T-helper 17 cell (primary cell): ENCODE data around the gene KRIT1. TPM values are rescaled to one million over a fixed set of nuclear protein-coding genes. Genes with fewer than 3 reads are reported as not detected.

Experiments
- ATAC-seq: fragments of 150-1000 bp; cut with Tn5 transposase; 2 replicates; pipeline ENCODE4 v1.10.0; 2021; ENCODE audit warnings: mild to moderate bottlenecking, moderate library complexity
- DNase-seq, 3 donors: peaks; one replicate each; pipeline versions ENCODE4 v3.0.0 to v3.0.0-alpha.2; 2020 to 2021
- H3K9me3 ChIP-seq: one replicate; pipeline ENCODE4 v1.7.0; 2013; ENCODE audit warnings: low read length, mild to moderate bottlenecking; ENCODE audit not compliant: control insufficient read depth, poor library complexity, severe bottlenecking
- H3K27ac Mint-ChIP-seq: one replicate; pipeline ENCODE4 v1.8.0; 2022; ENCODE audit warnings: mild to moderate bottlenecking, moderate library complexity, mixed read lengths
- H3K27me3 Mint-ChIP-seq: one replicate; pipeline ENCODE4 v1.8.0; 2022; ENCODE audit warnings: mixed read lengths
- H3K36me3 Mint-ChIP-seq: one replicate; pipeline ENCODE4 v1.8.0; 2022; ENCODE audit warnings: low read depth, mixed read lengths
- H3K4me1 Mint-ChIP-seq: one replicate; pipeline ENCODE4 v1.8.0; 2022; ENCODE audit warnings: mild to moderate bottlenecking, mixed read lengths
- H3K4me3 Mint-ChIP-seq: one replicate; pipeline ENCODE4 v1.8.0; 2022; ENCODE audit warnings: mild to moderate bottlenecking, moderate library complexity, mixed read lengths
- total RNA-seq, 4 donors: library from RNA in 2 of 4; stranded (reverse) in 2 of 4; gene quantifications; one replicate each; pipeline ENCODE4 v1.2.3 and lab custom pipeline; 2022 to 2026

The KRIT1 gene
- total RNA-seq, 2 donors from 2014 or later = 41.1 to 58.3 TPM

DNA sequence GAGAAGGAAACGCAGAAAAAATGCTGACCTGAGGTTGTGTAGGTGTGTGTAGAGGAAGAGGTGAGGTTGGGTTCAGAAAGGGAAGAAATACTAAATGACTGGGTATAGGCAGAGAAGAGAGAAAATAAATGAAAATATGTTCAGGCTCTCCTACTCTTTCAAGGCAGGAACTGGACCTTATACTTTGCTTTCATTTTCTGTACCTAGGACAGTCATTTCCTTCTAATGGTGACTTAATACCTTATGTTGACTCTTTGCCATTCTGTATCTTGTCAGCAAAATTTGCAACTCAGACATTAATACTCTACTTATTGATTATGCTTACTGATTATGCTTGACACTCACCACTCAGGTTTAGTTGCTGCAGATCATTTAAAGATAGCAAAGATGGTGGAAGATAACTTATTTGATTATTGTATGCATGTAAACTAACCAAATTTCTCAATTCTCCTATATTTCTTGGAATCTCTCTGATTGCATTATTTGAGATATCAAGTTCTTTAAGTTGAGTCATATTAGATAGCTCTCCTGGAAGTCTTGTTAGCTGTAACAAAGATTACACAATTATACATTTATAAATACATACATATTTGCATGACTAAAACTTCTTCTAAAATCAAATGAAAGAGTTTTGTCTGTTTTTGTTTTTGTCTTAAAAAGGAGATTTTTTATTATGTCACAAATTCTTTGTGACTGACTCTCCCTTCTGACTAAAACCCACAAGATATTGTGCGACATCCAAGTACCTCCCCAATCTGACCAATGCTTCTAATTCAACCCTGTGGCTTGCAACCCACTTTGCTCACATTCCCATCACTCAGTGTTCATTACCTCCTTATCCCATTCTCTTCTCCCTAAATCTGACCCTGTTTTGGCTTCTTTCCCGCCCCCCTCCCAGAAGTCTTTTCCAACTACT, 86.8 kb downstream of the KRIT1 start:
- no peak overlapping the region for H3K27ac Mint-ChIP-seq
- H3K4me3 Mint-ChIP-seq = no peak overlapping the region
- peaks cover 39% of the 10 kb centered on the region for H3K27me3 Mint-ChIP-seq
- ATAC-seq = no peak
- peaks cover 6% of the 10 kb centered on the region for H3K4me1 Mint-ChIP-seq
- peaks cover 3% of the 10 kb centered on the region for H3K36me3 Mint-ChIP-seq
- H3K9me3 ChIP-seq = no peaks in the 10 kb centered on the region
- DNase-seq = no peak

DNA sequence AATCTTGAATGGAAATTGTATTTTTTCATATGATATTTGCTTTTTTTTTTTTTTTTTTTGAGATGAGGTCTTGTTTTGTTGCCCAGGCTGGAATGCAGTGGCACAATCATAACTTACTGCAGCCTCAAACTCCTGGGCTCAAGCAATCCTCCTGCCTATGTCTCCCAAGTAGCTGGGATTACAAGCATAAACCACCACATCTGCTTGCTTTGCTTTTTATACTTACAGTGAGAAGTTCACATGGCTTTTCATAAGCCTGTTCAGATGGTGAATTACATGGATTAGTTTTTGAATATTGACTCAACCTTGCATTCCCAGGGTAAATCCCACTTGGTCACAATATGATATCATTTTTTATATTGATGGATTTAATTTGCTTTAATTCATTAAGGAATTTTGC, 88.7 kb downstream of the KRIT1 start:
- Mint-ChIP-seq H3K4me1 (peaks cover 6% of the 10 kb centered on the region), H3K27me3 (peaks cover 32% of the 10 kb centered on the region), H3K27ac (no peak overlapping the region), H3K4me3 (no peak overlapping the region), H3K36me3 (peaks cover 3% of the 10 kb centered on the region)
- ATAC-seq = no peak
- DNase-seq = no peak
- H3K9me3 ChIP-seq = no peaks in the 10 kb centered on the region

DNA sequence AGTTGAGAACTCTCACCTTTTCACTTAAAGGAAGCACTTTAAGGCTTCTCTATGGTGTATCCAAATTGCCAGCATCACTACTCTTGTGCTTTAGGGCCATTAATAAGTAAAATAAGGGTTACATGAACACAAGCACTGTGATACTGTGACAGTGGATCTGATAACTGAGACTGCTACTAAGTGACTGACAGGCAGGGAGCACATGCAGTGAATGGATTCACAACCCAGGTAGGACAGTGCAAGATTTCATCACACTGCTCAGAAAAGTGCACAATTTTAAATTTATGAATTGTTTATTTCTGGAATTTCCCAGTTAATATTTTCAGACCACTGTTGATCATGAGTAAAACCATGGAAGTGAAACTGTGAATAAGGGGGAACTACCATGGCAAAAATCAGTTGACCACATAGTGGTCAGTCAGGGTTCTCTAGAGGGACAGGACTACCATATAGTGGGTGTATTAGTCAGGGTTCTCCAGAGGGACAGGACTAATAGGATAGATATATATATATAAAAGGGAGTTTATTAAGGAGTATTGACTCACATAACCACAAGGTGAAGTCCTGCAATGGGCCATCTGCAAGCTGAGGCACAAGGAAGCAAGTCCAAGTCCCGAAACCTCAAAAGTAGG, 90.5 kb downstream of the KRIT1 start:
- Mint-ChIP-seq H3K27ac (no peak overlapping the region), H3K27me3 (peaks cover 17% of the 10 kb centered on the region), H3K4me1 (peaks cover 6% of the 10 kb centered on the region), H3K36me3 (peaks cover 3% of the 10 kb centered on the region), H3K4me3 (no peak overlapping the region)
- DNase-seq (no peak), ATAC-seq (no peak)
- no peaks in the 10 kb centered on the region for H3K9me3 ChIP-seq

DNA sequence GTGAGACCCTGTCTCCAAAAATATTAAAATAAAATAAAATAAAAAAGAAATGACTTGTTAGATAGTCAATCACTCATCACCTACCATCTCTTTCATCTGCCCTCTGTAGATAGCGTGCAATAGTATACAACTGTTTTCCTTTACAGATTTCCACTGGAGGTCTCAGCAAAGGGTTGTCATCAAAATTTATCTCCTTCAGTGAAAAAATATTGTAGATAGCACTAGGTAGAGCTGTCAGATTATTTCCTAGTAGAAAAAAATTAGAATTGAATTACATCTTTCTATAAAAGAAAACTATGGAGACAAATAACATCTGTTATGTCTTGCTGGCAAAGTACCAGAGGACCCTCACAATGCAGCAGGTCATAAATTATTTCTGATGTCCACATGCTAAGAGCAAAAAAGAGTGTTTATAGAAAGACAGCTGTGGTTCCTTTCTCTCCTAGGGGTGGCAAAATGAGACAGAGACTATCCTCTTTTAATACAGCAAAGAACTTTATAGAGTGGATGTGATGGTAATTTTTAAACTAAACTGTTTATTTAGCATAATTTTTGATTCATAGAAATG, 95.2 kb downstream of the KRIT1 start:
- no peaks in the 10 kb centered on the region for H3K9me3 ChIP-seq
- Mint-ChIP-seq H3K4me3 (no peak overlapping the region), H3K4me1 (no peaks in the 10 kb centered on the region), H3K27ac (no peak overlapping the region), H3K36me3 (no peaks in the 10 kb centered on the region), H3K27me3 (no peaks in the 10 kb centered on the region)
- DNase-seq (no peak), ATAC-seq (no peak)

DNA sequence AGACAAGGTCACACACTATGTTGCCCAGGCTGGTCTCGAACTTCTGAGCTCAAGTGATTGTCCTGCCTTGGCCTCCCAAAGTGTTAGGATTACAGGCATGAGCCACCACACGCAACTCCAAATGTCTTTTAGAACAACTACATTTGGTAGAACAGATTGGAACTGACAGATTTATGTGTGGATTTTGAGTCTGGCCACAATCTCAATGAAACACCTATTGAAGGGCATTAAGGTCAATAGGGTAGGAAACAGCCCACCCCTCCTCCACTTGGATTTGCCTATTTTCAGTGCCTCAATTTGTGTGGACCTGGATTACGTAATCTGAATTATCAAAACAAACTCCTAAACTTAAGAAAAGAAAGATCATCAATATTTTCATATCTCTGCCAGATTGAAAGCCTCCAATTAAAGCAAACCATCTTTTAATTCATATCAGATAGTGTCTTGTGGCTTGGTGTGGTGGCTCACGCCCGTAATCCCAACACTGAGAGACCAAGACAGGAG, 95.9 kb downstream of the KRIT1 start:
- no peaks in the 10 kb centered on the region for H3K9me3 ChIP-seq
- Mint-ChIP-seq H3K4me3 (no peak overlapping the region), H3K27ac (no peak overlapping the region), H3K36me3 (no peaks in the 10 kb centered on the region), H3K4me1 (no peaks in the 10 kb centered on the region), H3K27me3 (no peaks in the 10 kb centered on the region)
- DNase-seq = no peak
- no peak for ATAC-seq

Other genes starting within 250 kb of the KRIT1 start
- gene CYP51A1, start 111.4 kb downstream of the KRIT1 start, total RNA-seq = 10 to 100 TPM; 23.2 to 23.8 TPM
- gene LRRD1, start 66.8 kb downstream of the KRIT1 start, total RNA-seq = under 1 TPM in 1 of 2 donors, not detected in 1; 0.22 TPM
- 10 to 100 TPM; 51.1 to 54.7 TPM for gene ANKIB1, start 60 bp upstream of the KRIT1 start, total RNA-seq
- gene GATAD1, start 201.6 kb upstream of the KRIT1 start, total RNA-seq = 10 to 100 TPM; 13.2 to 16.3 TPM
- not detected for gene ERVW-1, start 232.0 kb upstream of the KRIT1 start, total RNA-seq